HUES6 (cell line): ENCODE measurements around the gene MAD1L1.

Experiments used
- H3K27ac ChIP-seq: 2 replicates; pipeline ENCODE4 v1.7.0; 2013; ENCODE audit warnings: low read depth, mild to moderate bottlenecking, low read length, inconsistent platforms
- H3K27me3 ChIP-seq: 2 replicates; pipeline ENCODE4 v1.6.1; 2013; ENCODE audit warnings: low read length; ENCODE audit not compliant: control insufficient read depth, insufficient read depth
- H3K36me3 ChIP-seq: 2 replicates; pipeline ENCODE4 v1.6.1; 2013; ENCODE audit warnings: low read length; ENCODE audit not compliant: control insufficient read depth, insufficient read depth
- H3K4me1 ChIP-seq: 2 replicates; pipeline ENCODE4 v1.6.1; 2013; ENCODE audit warnings: low read length; ENCODE audit not compliant: control insufficient read depth, insufficient read depth
- H3K4me3 ChIP-seq: 2 replicates; pipeline ENCODE4 v1.5.1; 2013; ENCODE audit warnings: low read depth, low read length
- H3K9ac ChIP-seq: one replicate; pipeline ENCODE4 v1.6.1; 2013; ENCODE audit warnings: mild to moderate bottlenecking, low read length
- H3K9me3 ChIP-seq: 2 replicates; pipeline ENCODE4 v1.6.1; 2013; ENCODE audit warnings: low read depth, low read length; ENCODE audit not compliant: control insufficient read depth, insufficient read depth

MAD1L1 gene

GRCh38 chr7:2224934-2225333 is 7.8 kb downstream of the MAD1L1 start:
- Histone ChIP-seq H3K4me3 (no peak overlapping the region), H3K27me3 (no peaks in the 10 kb centered on the region), H3K27ac (no peak overlapping the region), H3K4me1 (no peaks in the 10 kb centered on the region), H3K36me3 (peaks cover 90% of the 10 kb centered on the region), H3K9ac (no peak overlapping the region), H3K9me3 (no peaks in the 10 kb centered on the region)

GRCh38 chr7:2224491-2224928 is 8.2 kb downstream of the MAD1L1 start:
- H3K9ac ChIP-seq = no peak overlapping the region
- no peak overlapping the region for H3K27ac ChIP-seq
- no peak overlapping the region for H3K4me3 ChIP-seq
- H3K4me1 ChIP-seq = no peaks in the 10 kb centered on the region
- H3K27me3 ChIP-seq = no peaks in the 10 kb centered on the region
- H3K36me3 ChIP-seq = peaks cover 88% of the 10 kb centered on the region
- no peaks in the 10 kb centered on the region for H3K9me3 ChIP-seq

- Histone ChIP-seq H3K27ac (no peak overlapping the region), H3K27me3 (no peaks in the 10 kb centered on the region), H3K9me3 (no peaks in the 10 kb centered on the region), H3K36me3 (peaks cover 92% of the 10 kb centered on the region), H3K4me1 (no peaks in the 10 kb centered on the region), H3K4me3 (no peak overlapping the region), H3K9ac (no peak overlapping the region)
Measured at GRCh38 chr7:2223321-2223720, 9.4 kb downstream of the MAD1L1 start.

- no peaks in the 10 kb centered on the region for H3K4me1 ChIP-seq
- no peak overlapping the region for H3K9ac ChIP-seq
- H3K27me3 ChIP-seq = no peaks in the 10 kb centered on the region
- H3K36me3 ChIP-seq = peaks cover 92% of the 10 kb centered on the region
- H3K27ac ChIP-seq = no peak overlapping the region
- H3K9me3 ChIP-seq = no peaks in the 10 kb centered on the region
- H3K4me3 ChIP-seq = no peak overlapping the region
Measured at GRCh38 chr7:2222516-2222915, 10.2 kb downstream of the MAD1L1 start.

- peaks cover 94% of the 10 kb centered on the region for H3K36me3 ChIP-seq
Measured at GRCh38 chr7:2220954-2221353, 11.8 kb downstream of the MAD1L1 start.

GRCh38 chr7:2220506-2220905 is 12.2 kb downstream of the MAD1L1 start:
- H3K27me3 ChIP-seq = no peaks in the 10 kb centered on the region

More at GRCh38 chr7:2220954-2221353, 11.8 kb downstream of the MAD1L1 start:
- Histone ChIP-seq H3K9ac (no peak overlapping the region), H3K27ac (no peak overlapping the region), H3K27me3 (no peaks in the 10 kb centered on the region), H3K9me3 (no peaks in the 10 kb centered on the region), H3K4me3 (no peak overlapping the region), H3K4me1 (no peaks in the 10 kb centered on the region)

GRCh38 chr7:2220030-2220429 is 12.7 kb downstream of the MAD1L1 start:
- no peaks in the 10 kb centered on the region for H3K27me3 ChIP-seq
- H3K9me3 ChIP-seq = no peaks in the 10 kb centered on the region
- no peaks in the 10 kb centered on the region for H3K4me1 ChIP-seq
- peaks cover 94% of the 10 kb centered on the region for H3K36me3 ChIP-seq
- no peak overlapping the region for H3K9ac ChIP-seq
- no peak overlapping the region for H3K4me3 ChIP-seq
- no peak overlapping the region for H3K27ac ChIP-seq

More at GRCh38 chr7:2220506-2220905, 12.2 kb downstream of the MAD1L1 start:
- peaks cover 94% of the 10 kb centered on the region for H3K36me3 ChIP-seq
- no peaks in the 10 kb centered on the region for H3K4me1 ChIP-seq
- no peak overlapping the region for H3K27ac ChIP-seq
- no peak overlapping the region for H3K9ac ChIP-seq
- H3K4me3 ChIP-seq = no peak overlapping the region
- H3K9me3 ChIP-seq = no peaks in the 10 kb centered on the region

- peaks cover 92% of the 10 kb centered on the region for H3K36me3 ChIP-seq
- no peaks in the 10 kb centered on the region for H3K27me3 ChIP-seq
- no peaks in the 10 kb centered on the region for H3K9me3 ChIP-seq
- no peak overlapping the region for H3K9ac ChIP-seq
- no peak overlapping the region for H3K4me3 ChIP-seq
- no peaks in the 10 kb centered on the region for H3K4me1 ChIP-seq
- no peak overlapping the region for H3K27ac ChIP-seq
Measured at GRCh38 chr7:2219606-2220005, 13.1 kb downstream of the MAD1L1 start.

GRCh38 chr7:2219136-2219535 is 13.6 kb downstream of the MAD1L1 start:
- H3K4me3 ChIP-seq = no peak overlapping the region
- no peak overlapping the region for H3K27ac ChIP-seq
- no peaks in the 10 kb centered on the region for H3K27me3 ChIP-seq
- H3K9me3 ChIP-seq = no peaks in the 10 kb centered on the region
- H3K9ac ChIP-seq = no peak overlapping the region
- peaks cover 92% of the 10 kb centered on the region for H3K36me3 ChIP-seq
- no peaks in the 10 kb centered on the region for H3K4me1 ChIP-seq

- Histone ChIP-seq H3K9ac (no peak overlapping the region), H3K27me3 (no peaks in the 10 kb centered on the region), H3K4me1 (no peaks in the 10 kb centered on the region), H3K36me3 (peaks cover 92% of the 10 kb centered on the region), H3K27ac (no peak overlapping the region), H3K9me3 (no peaks in the 10 kb centered on the region), H3K4me3 (no peak overlapping the region)
Measured at GRCh38 chr7:2218444-2218785, 14.3 kb downstream of the MAD1L1 start.

GRCh38 chr7:2217716-2218443 is 14.9 kb downstream of the MAD1L1 start:
- Histone ChIP-seq H3K36me3 (peaks cover 92% of the 10 kb centered on the region), H3K9me3 (no peaks in the 10 kb centered on the region), H3K4me3 (no peak overlapping the region), H3K27ac (no peak overlapping the region), H3K27me3 (no peaks in the 10 kb centered on the region), H3K9ac (no peak overlapping the region), H3K4me1 (no peaks in the 10 kb centered on the region)
